BJ (cell line): ENCODE results near the gene ST6GALNAC6. TPM values are rescaled to one million over a fixed set of nuclear protein-coding genes. Genes with fewer than 3 reads are reported as not detected.
A peak's percentile ranks its signal among the peaks of the same experiment; 100 is the strongest.

ENCODE experiments used
- CTCF ChIA-PET: fragments of 350-600 bp; formaldehyde crosslinking; extraction: SDS; loops from one replicate; lab custom pipeline; 2021; ENCODE audit warnings: antibody characterized with exemption, inconsistent platforms; lab: Yijun Ruan, JAX
- POLR2A ChIA-PET: fragments of 300-600 bp; sonication (Branson Sonifier 250); formaldehyde crosslinking; extraction: SDS; loops from one replicate; lab custom pipeline; 2021; ENCODE audit warnings: antibody characterized with exemption; lab: Charles Lee
- DNase-seq: peaks from one replicate; pipeline ENCODE4 v3.0.0-alpha.2; 2011; ENCODE audit warnings: low read depth
- H3K27me3 ChIP-seq: 2 replicates; pipeline ENCODE4 v1.6.0; 2011; ENCODE audit warnings: low read length; ENCODE audit not compliant: control insufficient read depth, insufficient read depth
- H3K36me3 ChIP-seq: 2 replicates; pipeline ENCODE4 v1.5.1; 2011; ENCODE audit warnings: low read length; ENCODE audit not compliant: control insufficient read depth, insufficient read depth
- H3K4me3 ChIP-seq: 2 replicates; pipeline ENCODE4 v1.5.1; 2011; ENCODE audit warnings: low read depth, mild to moderate bottlenecking, control low read depth, low read length
- polyA plus RNA-seq: library from polyadenylated mRNA; depleted of rRNA; stranded (reverse); fragments of >200 nt; gene quantifications from 2 replicates; pipeline ENCODE4 v1.2.3, GENCODE V29; 2011
- TF ChIP-seq, protein P1 (sequence below): IDR thresholded peaks from 2 replicates; pipeline ENCODE4 v1.5.1; 2011; ENCODE audit warnings: low read depth, mild to moderate bottlenecking, control low read depth, inconsistent platforms, low read length, moderate library complexity; ENCODE audit not compliant: insufficient read depth

ST6GALNAC6 gene
- polyA plus RNA-seq, 1 experiment = 78.3 TPM

DNA sequence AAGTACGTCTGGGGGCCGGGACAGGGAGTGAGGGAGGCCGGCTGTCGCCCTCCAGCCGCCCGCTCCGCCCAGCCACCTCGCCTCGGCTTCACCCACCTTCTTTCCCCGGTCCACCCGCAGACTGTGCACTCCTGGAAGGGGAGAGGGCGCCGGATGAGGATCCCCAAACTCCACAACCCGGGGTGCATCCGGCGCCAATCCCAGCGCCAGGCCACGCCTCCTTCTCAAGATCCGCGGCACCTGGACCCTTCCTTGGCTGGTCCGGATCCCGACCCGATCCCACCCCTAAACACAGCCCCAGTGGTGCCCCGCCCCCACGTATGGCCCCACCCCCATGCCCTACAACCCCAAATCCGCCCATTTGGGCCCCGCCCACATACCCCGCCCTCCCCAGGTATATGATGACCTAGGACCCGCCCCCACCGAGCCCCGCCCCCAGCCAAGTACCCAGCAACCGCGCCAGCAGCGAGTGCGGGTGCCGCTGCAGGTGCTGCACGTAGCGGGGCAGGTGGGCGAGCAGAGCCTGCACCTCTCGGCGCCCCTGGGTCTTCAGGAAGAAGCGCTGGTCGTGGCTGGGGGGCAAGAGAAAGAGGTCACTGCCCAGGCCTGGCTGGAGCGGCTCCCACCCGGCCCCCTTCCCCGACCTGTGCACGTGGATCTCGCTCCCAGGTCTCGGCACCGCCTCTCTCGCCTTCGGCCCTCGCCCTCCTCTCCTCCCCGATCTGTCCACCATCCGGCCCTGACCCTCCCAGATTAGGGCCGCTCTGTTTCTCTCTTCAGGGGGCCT is 28.0 kb upstream of the ST6GALNAC6 start:
- H3K4me3 ChIP-seq = peak overlapping the region; percentile 23
- CTCF ChIA-PET = interaction anchor here (0.8 kb wide), 1 partner anchor 107 kb away, joined by 3 read pairs; no protein-coding TSS in a partner anchor
- POLR2A ChIA-PET = no interaction called here
- H3K27me3 ChIP-seq = no peaks in the 10 kb centered on the region
- TF ChIP-seq, protein P1, sequence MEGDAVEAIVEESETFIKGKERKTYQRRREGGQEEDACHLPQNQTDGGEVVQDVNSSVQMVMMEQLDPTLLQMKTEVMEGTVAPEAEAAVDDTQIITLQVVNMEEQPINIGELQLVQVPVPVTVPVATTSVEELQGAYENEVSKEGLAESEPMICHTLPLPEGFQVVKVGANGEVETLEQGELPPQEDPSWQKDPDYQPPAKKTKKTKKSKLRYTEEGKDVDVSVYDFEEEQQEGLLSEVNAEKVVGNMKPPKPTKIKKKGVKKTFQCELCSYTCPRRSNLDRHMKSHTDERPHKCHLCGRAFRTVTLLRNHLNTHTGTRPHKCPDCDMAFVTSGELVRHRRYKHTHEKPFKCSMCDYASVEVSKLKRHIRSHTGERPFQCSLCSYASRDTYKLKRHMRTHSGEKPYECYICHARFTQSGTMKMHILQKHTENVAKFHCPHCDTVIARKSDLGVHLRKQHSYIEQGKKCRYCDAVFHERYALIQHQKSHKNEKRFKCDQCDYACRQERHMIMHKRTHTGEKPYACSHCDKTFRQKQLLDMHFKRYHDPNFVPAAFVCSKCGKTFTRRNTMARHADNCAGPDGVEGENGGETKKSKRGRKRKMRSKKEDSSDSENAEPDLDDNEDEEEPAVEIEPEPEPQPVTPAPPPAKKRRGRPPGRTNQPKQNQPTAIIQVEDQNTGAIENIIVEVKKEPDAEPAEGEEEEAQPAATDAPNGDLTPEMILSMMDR = no peak
- no peak for DNase-seq
- no peaks in the 10 kb centered on the region for H3K36me3 ChIP-seq

GRCh38 chr9:127926906-127927200 is 27.4 kb upstream of the ST6GALNAC6 start:
- no peak for DNase-seq
- Histone ChIP-seq H3K27me3 (no peaks in the 10 kb centered on the region), H3K36me3 (no peaks in the 10 kb centered on the region), H3K4me3 (peak overlapping the region; percentile 23)
- CTCF ChIA-PET = interaction anchor here (0.9 to 1.9 kb wide), 2 partner anchors 17 to 192 kb away, joined by 4 to 7 read pairs; partner anchors contain the start of gene TOR2A
- TF ChIP-seq, protein P1 = no peak
- POLR2A ChIA-PET = no interaction called here

DNA sequence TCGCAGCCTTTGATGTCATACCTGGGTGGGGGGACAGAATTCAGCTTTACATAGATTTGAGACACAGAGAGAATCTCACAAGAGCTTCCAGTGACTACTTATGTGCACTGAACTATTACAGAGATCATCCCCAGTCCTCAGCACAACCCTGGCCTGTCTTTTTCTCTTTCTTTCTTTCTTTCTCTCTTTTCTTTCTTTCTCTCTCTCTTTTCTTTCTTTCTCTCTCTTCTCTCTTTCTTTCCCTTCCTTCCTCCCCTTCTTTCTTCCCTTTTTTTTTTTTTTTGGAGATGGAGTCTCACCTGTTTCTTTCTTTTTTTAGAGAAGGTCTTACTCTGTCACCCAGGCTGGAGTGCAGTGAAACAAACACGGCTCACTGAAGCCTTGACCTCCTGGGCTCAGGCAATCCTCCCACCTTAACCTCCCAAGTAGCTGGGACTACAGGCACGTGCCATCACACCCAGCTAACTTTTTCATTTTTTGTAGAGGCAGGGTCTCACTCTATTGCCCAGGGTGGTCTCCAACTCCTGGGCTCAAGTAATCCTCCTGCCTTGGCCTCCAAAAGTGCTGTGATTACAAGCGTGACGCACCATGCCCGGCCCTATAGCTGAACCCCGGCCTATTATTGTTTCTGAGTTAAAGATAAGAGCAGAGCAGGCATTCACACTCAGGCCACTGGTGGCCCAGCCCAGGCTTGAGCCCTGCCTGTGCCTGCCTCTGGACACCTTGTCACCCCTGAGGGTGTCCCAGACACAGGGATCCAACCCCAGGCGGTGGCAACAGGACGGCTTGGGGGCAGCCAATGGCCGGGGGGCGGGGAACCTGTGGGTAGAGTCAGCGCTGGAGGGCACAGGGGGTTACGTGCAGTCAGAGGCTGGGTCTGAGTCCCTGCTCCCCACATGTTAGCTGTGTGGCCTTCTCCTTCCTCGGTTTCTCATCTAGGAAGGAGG is 26.8 kb upstream of the ST6GALNAC6 start:
- TF ChIP-seq, protein P1 = no peak
- DNase-seq = no peak
- Histone ChIP-seq H3K4me3 (no peak overlapping the region), H3K36me3 (no peaks in the 10 kb centered on the region), H3K27me3 (no peaks in the 10 kb centered on the region)
- POLR2A ChIA-PET = no interaction called here
- CTCF ChIA-PET = interaction anchor here (0.6 to 1.9 kb wide), 3 partner anchors 16 to 191 kb away, joined by 3 to 7 read pairs (median 4); partner anchors contain the start of gene TOR2A

DNA sequence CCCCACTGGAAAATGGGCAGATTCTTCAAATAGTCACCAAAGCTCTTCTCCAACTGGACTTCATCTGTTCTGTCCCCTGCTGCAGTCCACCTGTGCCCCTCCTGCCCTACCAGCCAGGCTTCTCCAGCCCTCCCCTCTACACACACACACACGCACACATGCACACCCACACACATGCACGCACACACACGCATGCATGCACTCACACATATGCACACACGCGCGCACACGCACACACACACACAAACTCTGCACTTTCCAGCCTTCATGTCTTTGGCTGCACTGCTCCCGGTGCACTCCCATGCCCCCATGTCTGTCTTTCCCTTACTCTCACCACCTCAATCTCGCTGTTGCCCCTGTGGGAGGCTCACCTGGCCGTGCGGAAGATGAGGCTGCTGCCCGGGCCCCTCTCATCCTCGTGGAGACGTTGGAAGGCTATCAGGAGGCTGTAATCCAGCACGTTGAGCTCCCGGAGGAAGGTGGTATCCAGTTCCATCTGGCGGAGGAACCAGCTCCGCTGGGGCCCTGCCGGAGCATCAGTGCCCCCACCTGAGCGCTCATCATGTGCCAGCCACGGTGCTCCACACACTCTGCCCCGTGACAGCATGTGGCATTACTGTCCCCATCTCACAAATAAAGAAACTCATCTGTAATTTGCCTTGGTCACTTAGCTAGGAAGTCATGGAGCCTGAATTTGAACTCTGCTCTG is 25.5 kb upstream of the ST6GALNAC6 start:
- Histone ChIP-seq H3K36me3 (no peaks in the 10 kb centered on the region), H3K27me3 (no peaks in the 10 kb centered on the region), H3K4me3 (no peak overlapping the region)
- DNase-seq = no peak
- CTCF ChIA-PET = interaction anchor here (0.7 to 2.5 kb wide), 4 partner anchors 19 to 190 kb away, joined by 3 to 7 read pairs (median 4); partner anchors contain the start of genes CDK9 and TOR2A
- POLR2A ChIA-PET = no interaction called here
- TF ChIP-seq, protein P1 = no peak
